AG04450 (cell line): ENCODE results near the gene SLC12A3. TPM values are rescaled to one million over a fixed set of nuclear protein-coding genes. Genes with fewer than 3 reads are reported as not detected.

Experiments used
- CTCF ChIA-PET: fragments of 300-600, 350-600 bp; formaldehyde crosslinking; extraction: SDS; loops from one replicate; lab custom pipeline; 2022; ENCODE audit warnings: antibody characterized with exemption, inconsistent platforms; lab: Charles Lee
- POLR2A ChIA-PET: fragments of 350-600 bp; formaldehyde crosslinking; extraction: SDS; loops from one replicate; lab custom pipeline; 2021; ENCODE audit warnings: antibody characterized with exemption, inconsistent platforms; lab: Yijun Ruan, JAX
- DNase-seq: peaks from one replicate; pipeline ENCODE4 v3.0.0-alpha.2; 2011; ENCODE audit warnings: low read depth, low spot score
- H3K27ac ChIP-seq: one replicate; pipeline ENCODE4 v1.5.1; 2012; ENCODE audit warnings: low read depth, low read length, control low read depth
- H3K27me3 ChIP-seq: one replicate; pipeline ENCODE4 v1.6.0; 2012; ENCODE audit warnings: low read length; ENCODE audit not compliant: control insufficient read depth, insufficient read depth
- H3K4me3 ChIP-seq: 2 replicates; pipeline ENCODE4 v1.5.1; 2011; ENCODE audit warnings: mild to moderate bottlenecking, low read depth, low read length, control low read depth
- H3K9me3 ChIP-seq: 2 replicates; pipeline ENCODE4 v1.5.1; 2012; ENCODE audit warnings: low read length; ENCODE audit not compliant: control insufficient read depth, insufficient read depth
- polyA plus RNA-seq: library from polyadenylated mRNA; depleted of rRNA; stranded (reverse); fragments of >200 nt; gene quantifications from 2 replicates; pipeline ENCODE4 v1.2.3, GENCODE V29; 2011
- TF ChIP-seq, protein P1 (sequence below): IDR thresholded peaks from 2 replicates; pipeline ENCODE4 v1.5.1; 2011; ENCODE audit warnings: low read depth, low read length, control low read depth, inconsistent platforms

The SLC12A3 gene
- polyA plus RNA-seq, 1 experiment = not detected

DNA sequence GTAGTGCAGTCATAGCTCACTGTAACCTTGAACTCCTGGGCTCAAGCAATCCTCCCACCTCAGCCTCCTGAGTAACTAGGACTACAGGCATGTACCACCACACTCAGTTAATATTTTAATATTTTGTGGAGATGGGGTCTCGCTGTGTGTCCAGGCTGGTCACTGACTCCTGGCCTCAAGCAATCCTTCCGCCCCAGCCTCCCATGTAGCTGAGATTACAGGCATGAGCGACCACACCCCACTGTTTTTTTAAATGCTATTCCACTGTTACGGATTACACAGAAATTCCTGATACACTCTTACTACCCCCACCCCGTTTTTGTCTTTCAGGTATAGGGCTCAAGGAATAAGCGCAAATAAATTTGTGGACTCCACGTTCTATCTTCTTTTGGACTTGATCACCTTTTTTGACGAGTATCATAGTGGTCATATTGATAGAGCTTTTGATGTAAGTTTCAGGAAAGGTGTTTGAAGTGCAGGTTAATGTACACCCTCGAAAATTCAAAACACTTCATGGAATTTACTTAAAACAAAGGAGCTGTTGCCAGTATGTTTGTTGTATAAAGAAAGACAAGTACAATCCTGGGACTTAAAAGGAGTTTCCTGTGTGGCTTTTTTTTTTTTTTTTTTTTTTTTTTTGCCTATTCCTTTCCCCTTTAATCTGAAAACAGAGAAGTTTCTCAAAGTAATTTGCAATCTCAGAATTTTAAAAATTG lies 26.2 kb upstream of the SLC12A3 start:
- Histone ChIP-seq H3K4me3 (no peak overlapping the region), H3K27me3 (no peaks in the 10 kb centered on the region), H3K9me3 (no peaks in the 10 kb centered on the region), H3K27ac (no peak overlapping the region)
- TF ChIP-seq, protein P1, sequence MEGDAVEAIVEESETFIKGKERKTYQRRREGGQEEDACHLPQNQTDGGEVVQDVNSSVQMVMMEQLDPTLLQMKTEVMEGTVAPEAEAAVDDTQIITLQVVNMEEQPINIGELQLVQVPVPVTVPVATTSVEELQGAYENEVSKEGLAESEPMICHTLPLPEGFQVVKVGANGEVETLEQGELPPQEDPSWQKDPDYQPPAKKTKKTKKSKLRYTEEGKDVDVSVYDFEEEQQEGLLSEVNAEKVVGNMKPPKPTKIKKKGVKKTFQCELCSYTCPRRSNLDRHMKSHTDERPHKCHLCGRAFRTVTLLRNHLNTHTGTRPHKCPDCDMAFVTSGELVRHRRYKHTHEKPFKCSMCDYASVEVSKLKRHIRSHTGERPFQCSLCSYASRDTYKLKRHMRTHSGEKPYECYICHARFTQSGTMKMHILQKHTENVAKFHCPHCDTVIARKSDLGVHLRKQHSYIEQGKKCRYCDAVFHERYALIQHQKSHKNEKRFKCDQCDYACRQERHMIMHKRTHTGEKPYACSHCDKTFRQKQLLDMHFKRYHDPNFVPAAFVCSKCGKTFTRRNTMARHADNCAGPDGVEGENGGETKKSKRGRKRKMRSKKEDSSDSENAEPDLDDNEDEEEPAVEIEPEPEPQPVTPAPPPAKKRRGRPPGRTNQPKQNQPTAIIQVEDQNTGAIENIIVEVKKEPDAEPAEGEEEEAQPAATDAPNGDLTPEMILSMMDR = no peak
- CTCF ChIA-PET = interaction anchor here (0.6 kb wide), 2 partner anchors 18 to 360 kb away, joined by 3 read pairs; no protein-coding TSS in a partner anchor
- no peak for DNase-seq
- POLR2A ChIA-PET = no interaction called here

GRCh38 chr16:56841233-56841632 lies 23.8 kb upstream of the SLC12A3 start:
- H3K4me3 ChIP-seq = no peak overlapping the region

GRCh38 chr16:56841659-56842058 lies 23.3 kb upstream of the SLC12A3 start:
- no peak overlapping the region for H3K4me3 ChIP-seq
- H3K9me3 ChIP-seq = no peaks in the 10 kb centered on the region
- TF ChIP-seq, protein P1 = no peak
- no peak for DNase-seq
- POLR2A ChIA-PET = interaction anchor here (0.7 kb wide), 1 partner anchor 10 kb away, joined by 6 read pairs; no protein-coding TSS in a partner anchor
- H3K27me3 ChIP-seq = no peaks in the 10 kb centered on the region
- CTCF ChIA-PET = interaction anchor here (0.6 kb wide), 1 partner anchor 9 kb away, joined by 3 read pairs; no protein-coding TSS in a partner anchor
- no peak overlapping the region for H3K27ac ChIP-seq

More at GRCh38 chr16:56841233-56841632, 23.8 kb upstream of the SLC12A3 start:
- no peaks in the 10 kb centered on the region for H3K27me3 ChIP-seq
- TF ChIP-seq, protein P1 = no peak
- POLR2A ChIA-PET = no interaction called here
- H3K27ac ChIP-seq = no peak overlapping the region
- H3K9me3 ChIP-seq = no peaks in the 10 kb centered on the region
- no peak for DNase-seq
- CTCF ChIA-PET = no interaction called here

GRCh38 chr16:56842133-56842532 lies 22.9 kb upstream of the SLC12A3 start:
- no peaks in the 10 kb centered on the region for H3K9me3 ChIP-seq
- ChIA-PET POLR2A (interaction anchor here (0.7 kb wide), 1 partner anchor 9 kb away, joined by 6 read pairs; no protein-coding TSS in a partner anchor), CTCF (interaction anchor here (0.6 kb wide), 1 partner anchor 9 kb away, joined by 3 read pairs; no protein-coding TSS in a partner anchor)
- DNase-seq = no peak
- H3K27me3 ChIP-seq = no peaks in the 10 kb centered on the region
- TF ChIP-seq, protein P1 = no peak
- no peak overlapping the region for H3K4me3 ChIP-seq
- H3K27ac ChIP-seq = no peak overlapping the region

GRCh38 chr16:56844056-56844455 lies 21.0 kb upstream of the SLC12A3 start:
- no peak overlapping the region for H3K4me3 ChIP-seq
- H3K27me3 ChIP-seq = no peaks in the 10 kb centered on the region
- no peak overlapping the region for H3K27ac ChIP-seq
- POLR2A ChIA-PET = no interaction called here
- DNase-seq = no peak
- no peaks in the 10 kb centered on the region for H3K9me3 ChIP-seq
- CTCF ChIA-PET = no interaction called here
- TF ChIP-seq, protein P1 = no peak
